HT-29 (cell line): Measurements from ENCODE around the gene UBE2J2. TPM values are rescaled to one million over a fixed set of nuclear protein-coding genes. Genes with fewer than 3 reads are reported as not detected.

Experiments used
- DNase-seq: peaks from one replicate; pipeline ENCODE4 v3.0.0-alpha.2; 2015; ENCODE audit warnings: low spot score
- small RNA-seq: library from RNA; depleted of rRNA; stranded (forward); fragments of <200 nt; gene quantifications from one replicate; pipeline ENCODE3, GENCODE V24; 2014
- total RNA-seq: library from RNA; depleted of rRNA; stranded (reverse); fragments of >200 nt; shearing (Covaris generic); gene quantifications from 2 replicates; pipeline ENCODE4 v1.2.3, GENCODE V29; 2014; rRNA removed

The UBE2J2 gene
- total RNA-seq, 1 experiment from 2014 or later: 93.1 TPM

- no peak for DNase-seq
Observed at GRCh38 chr1:1213345-1214265, 60.0 kb downstream of the UBE2J2 start, which contains the start of gene TNFRSF4. TNFRSF4 (minus strand) TSS chr1:1214153; CDS start chr1:1214127, 26 bp downstream.

- no peak for DNase-seq
Observed at GRCh38 chr1:1212780-1213344, 60.8 kb downstream of the UBE2J2 start.

GRCh38 chr1:1211541-1212441 is 61.9 kb downstream of the UBE2J2 start:
- DNase-seq: no peak

GRCh38 chr1:1210726-1211540 is 62.7 kb downstream of the UBE2J2 start:
- no peak for DNase-seq

- no peak for DNase-seq
Observed at GRCh38 chr1:1208713-1209433, 64.8 kb downstream of the UBE2J2 start.

- DNase-seq: no peak
Observed at GRCh38 chr1:1207571-1207892, 66.1 kb downstream of the UBE2J2 start.

- no peak for DNase-seq
Observed at GRCh38 chr1:1206966-1207531, 66.6 kb downstream of the UBE2J2 start.

- DNase-seq: no peak
Observed at GRCh38 chr1:1206376-1206965, 67.2 kb downstream of the UBE2J2 start, which contains the start of gene TNFRSF18. TNFRSF18 (minus strand) TSS chr1:1206592; CDS start chr1:1206571, 21 bp downstream.

GRCh38 chr1:1205769-1206375 is 67.8 kb downstream of the UBE2J2 start:
- DNase-seq: no peak

- DNase-seq: no peak
Observed at GRCh38 chr1:1204998-1205768, 68.5 kb downstream of the UBE2J2 start.

GRCh38 chr1:1204425-1204920 is 69.2 kb downstream of the UBE2J2 start:
- DNase-seq: no peak

Small RNA genes within 50 kb of the gene (small RNA-seq; reads per million reads assigned to genes)
- gene MIR6726: not detected

Other genes with a start within 250 kb of the UBE2J2 start
- gene RNF223, start 199.5 kb downstream of the UBE2J2 start, total RNA-seq: 16.2 and 16.5 TPM in 2 replicates
- 61.4 and 67.6 TPM in 2 replicates for gene C1orf159, start 157.8 kb downstream of the UBE2J2 start, total RNA-seq
- 5.8 and 6.6 TPM in 2 replicates for gene TTLL10, start 100.0 kb downstream of the UBE2J2 start, total RNA-seq
- 0.42 TPM in 1 of 2 replicates, not detected in the other for gene TNFRSF18, start 67.3 kb downstream of the UBE2J2 start, total RNA-seq
- gene TNFRSF4, start 59.7 kb downstream of the UBE2J2 start, total RNA-seq: not detected in 2 replicates
- 163 and 188 TPM in 2 replicates for gene SDF4, start 41.9 kb downstream of the UBE2J2 start, total RNA-seq
- 84.2 and 87.7 TPM in 2 replicates for gene B3GALT6, start 41.6 kb downstream of the UBE2J2 start, total RNA-seq
- 4.1 and 6.0 TPM in 2 replicates for gene C1QTNF12, start 27.1 kb downstream of the UBE2J2 start, total RNA-seq
- 0.48 and 0.50 TPM in 2 replicates for gene SCNN1D, start 6.6 kb upstream of the UBE2J2 start, total RNA-seq
- gene ACAP3, start 34.1 kb upstream of the UBE2J2 start, total RNA-seq: 104 and 113 TPM in 2 replicates
- 152 and 157 TPM in 2 replicates for gene PUSL1, start 34.7 kb upstream of the UBE2J2 start, total RNA-seq
- gene INTS11, start 50.8 kb upstream of the UBE2J2 start, total RNA-seq: 174 and 200 TPM in 2 replicates
- gene CPTP, start 50.9 kb upstream of the UBE2J2 start, total RNA-seq: 62.5 and 70.5 TPM in 2 replicates
- 0.89 and 1.6 TPM in 2 replicates for gene TAS1R3, start 57.4 kb upstream of the UBE2J2 start, total RNA-seq
- 246 and 269 TPM in 2 replicates for gene DVL1, start 75.6 kb upstream of the UBE2J2 start, total RNA-seq
- not detected in 2 replicates for gene MXRA8, start 84.7 kb upstream of the UBE2J2 start, total RNA-seq
- gene AURKAIP1, start 101.4 kb upstream of the UBE2J2 start, total RNA-seq: 377 and 383 TPM in 2 replicates
- 200 and 243 TPM in 2 replicates for gene CCNL2, start 125.5 kb upstream of the UBE2J2 start, total RNA-seq
- 235 and 276 TPM in 2 replicates for gene MRPL20, start 133.4 kb upstream of the UBE2J2 start, total RNA-seq
- 0.44 and 1.4 TPM in 2 replicates for gene ANKRD65, start 147.4 kb upstream of the UBE2J2 start, total RNA-seq
- 220 and 232 TPM in 2 replicates for gene VWA1, start 161.8 kb upstream of the UBE2J2 start, total RNA-seq
- 2.3 and 3.1 TPM in 2 replicates for gene ATAD3C, start 175.8 kb upstream of the UBE2J2 start, total RNA-seq
- 102 and 111 TPM in 2 replicates for gene ATAD3B, start 197.9 kb upstream of the UBE2J2 start, total RNA-seq
- 155 and 162 TPM in 2 replicates for gene ATAD3A, start 238.3 kb upstream of the UBE2J2 start, total RNA-seq